GM21367 (cell line): ENCODE measurements around the gene NR2F2.
"Not testable (repeated sequence)": the region's sequence is repeated elsewhere in the genome, so short reads cannot be mapped to it uniquely, and the experiment has no call there.

Source experiments
- ATAC-seq: cut with Tn5 transposase; IDR thresholded peaks from one replicate; pipeline ENCODE4 v1.9.1; 2021; ENCODE audit not compliant: unreplicated experiment

The NR2F2 gene

DNA sequence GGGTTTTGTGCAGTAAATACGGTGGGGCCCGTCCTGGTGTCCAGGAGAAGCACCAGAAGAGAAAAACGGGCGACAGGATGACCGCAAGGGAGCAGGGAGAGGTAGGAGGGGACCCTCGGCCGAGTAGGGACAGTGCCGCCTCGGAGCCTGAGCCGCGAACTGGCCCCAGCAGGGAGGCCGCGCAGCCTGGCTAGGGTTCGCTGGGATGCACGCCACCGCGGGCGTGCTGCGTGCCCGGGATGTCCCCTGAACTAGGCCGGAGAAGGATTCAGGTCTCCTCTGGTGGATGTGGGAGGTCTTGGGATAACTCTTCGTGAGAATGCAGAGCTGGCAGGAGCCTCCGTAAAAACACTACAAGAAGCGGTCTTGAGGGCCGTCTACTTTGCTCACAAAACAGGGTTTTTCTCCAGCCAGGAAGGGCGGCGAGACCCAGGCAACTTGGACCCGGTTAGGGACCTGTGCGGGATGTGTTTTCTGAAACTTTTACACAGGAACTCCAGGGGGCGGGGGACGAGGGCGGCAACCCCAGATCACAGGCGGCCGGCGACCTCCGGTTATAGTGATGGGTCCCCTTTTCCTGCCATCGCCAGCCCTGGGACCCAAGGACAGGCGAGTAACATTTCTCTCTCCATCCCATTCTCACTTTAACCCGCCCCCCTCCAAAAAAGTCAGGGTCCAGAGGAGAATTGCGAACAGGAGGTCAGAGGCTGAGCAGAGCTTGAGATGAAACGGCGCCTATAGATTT lies 35.5 kb downstream of the NR2F2 start:
- no peak for ATAC-seq

DNA sequence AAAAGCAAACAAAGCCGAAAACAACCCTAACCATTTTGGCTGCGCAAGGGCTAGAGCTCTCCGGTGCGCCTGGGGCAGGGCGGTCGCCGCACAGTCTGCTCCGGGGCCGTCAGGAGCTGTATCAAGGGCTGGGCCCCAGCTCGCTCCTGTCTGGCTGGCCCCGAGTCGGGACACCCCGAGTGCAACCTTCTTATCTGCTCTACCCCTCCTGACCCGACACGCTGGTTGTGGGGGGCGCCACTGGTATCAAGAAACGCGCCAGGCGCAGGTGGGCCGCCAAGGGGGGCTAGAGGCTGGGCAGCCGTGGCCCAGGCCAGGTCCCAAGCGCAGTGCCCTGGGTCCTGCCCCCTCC lies 36.0 kb downstream of the NR2F2 start:
- no peak for ATAC-seq

DNA sequence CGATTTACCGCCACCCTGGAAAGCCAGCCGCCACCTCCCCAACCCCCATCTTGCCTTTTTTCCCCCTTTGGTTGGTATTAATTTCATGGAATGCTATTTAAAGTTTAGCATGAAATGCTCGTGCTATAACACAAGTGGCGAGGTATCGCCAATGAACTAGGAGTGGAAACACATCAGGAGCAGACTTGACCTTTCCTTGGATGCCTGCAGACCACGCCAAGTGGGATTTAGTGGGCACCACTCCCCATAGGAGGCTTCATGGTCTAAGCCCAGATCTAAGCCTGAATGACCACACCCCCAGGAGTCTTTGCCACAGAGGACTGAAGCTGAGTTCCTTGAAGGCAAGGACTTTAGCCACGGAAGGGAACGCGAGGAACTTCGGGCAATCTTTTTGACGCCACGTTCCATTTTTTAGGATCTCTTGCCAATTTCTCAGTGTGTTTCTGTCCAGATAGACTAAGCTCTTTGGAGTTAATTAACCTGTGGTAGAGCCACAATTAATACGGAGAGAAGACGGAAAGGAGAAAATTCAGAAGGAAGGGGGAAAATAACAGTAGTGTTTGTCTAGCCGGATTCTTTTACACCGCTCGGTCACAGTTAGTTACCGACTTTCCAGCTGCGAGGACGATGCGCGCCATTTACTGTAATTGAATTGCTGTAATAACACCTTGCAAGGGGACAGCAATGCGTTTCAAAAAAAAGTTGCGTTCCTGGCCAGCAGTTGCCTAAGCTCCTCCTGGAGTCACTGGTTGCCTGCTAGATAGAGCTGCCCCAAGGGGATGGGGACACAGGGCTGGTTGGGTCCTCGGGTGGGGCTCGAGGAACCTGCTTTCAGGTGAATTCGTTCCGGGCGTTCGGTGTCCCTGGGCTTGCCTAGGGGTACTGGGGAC lies 37.1 kb downstream of the NR2F2 start:
- no peak for ATAC-seq

DNA sequence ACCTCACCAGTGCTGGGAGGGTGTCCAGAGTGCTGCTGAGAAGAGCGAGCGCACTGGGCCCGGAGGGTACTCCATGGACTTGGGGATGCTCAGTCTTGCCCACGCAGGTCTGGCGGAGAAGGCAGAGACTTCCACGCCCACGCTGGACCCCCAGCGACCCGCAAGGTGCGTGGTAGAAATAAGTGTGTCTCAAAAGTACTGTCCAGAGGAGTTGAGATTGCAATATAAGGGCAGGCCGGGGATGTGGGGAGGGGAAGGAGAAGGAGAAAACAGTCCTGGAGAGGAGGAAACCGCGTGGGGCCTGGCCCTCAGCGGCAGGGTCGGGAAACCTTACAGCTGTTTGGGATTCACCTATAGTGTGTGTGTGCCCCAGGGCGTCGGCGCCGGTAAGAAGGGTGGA lies 38.9 kb downstream of the NR2F2 start:
- ATAC-seq, result no peak

DNA sequence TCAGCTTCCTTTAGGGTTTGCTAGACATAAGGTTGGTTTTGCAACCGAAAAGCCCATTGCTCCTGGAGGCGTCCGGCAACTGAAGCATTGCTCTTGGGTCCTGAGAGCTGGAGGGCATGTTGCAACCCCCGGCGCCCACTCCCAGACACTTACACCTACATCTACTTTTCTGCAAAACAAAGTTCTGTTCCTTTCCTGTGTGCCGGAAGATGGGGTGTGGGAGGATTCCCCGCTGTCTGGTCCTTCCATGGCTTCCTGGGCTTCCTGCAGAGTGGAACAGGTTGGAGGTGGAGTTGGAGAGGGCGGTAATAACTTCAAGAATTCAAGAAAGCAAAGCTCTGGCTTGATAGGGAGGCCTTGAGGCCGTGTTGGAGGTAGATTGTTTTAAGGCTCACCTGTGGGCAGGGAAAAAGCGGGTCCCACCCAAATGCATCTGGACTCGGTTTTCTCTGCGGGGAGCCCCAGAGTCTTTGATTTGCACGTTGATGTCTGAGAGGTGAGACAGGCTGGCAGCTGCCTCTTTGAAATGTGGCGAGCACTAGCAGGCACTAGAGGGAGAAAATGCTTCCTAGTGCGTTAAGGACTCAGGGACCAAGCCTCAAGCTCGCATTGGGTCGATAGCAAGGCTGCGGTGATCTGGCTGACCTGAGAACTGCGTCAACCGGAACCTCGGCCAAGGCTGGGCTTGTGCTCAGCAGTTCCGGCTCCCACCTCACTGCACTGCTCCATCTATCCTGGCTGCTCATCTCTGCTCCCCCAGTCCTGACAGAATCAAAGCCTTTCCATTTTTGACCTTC lies 39.5 kb downstream of the NR2F2 start:
- ATAC-seq, result no peak

DNA sequence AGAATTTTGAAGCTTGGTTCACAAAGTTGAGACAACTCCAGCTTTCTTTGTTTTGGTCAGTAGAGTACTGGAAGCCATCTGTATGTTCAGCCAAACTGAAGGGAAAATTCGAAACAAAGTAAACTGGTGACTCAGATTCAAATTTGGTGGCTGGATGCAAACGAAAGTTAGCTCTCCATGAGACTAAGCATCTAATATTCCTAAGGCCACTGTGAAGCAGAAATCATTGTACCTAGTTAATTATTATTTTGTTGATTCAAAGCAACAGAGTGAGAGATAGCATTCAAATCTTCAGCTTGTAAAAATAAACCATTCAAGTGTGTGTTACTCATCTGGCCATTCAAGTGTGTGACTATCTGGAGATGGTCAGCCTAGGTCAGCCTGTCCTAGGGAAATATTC lies 42.1 kb downstream of the NR2F2 start:
- ATAC-seq, result no peak

DNA sequence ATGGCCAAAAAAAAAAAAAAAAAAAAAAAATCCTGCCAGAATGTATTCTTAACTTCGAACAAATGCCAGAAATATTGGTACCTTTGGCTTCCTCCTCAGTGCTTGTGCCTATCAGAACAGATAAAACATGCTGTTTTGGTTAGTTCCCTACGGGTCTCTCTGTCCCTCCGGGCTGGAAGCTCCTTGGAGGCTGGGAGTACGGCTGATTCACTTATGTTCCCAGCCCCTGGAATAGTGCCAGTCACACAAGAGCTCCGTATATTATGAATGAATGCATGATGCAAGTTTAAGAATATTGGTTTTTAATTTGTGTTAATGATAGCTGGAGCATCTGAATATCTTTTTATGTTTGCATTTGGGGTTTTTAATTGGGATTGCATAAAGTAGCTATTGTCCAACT lies 44.0 kb downstream of the NR2F2 start:
- no peak for ATAC-seq

DNA sequence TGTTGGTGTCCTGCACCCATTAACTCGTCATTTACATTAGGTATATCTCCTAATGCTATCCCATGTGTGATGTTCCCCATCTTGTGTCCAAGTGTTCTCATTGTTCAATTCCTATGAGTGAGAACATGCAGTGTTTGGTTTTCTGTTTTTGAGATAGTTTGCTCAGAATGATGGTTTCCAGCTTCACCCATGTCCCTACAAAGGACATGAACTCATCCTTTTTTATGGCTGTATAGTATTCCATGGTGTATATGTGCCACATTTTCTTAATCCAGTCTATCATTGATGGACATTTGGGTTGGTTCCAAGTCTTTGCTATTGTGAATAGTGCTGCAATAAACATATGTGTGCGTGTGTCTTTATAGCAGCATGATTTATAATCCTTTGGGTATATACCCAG lies 49.1 kb downstream of the NR2F2 start:
- not testable (repeated sequence) for ATAC-seq

DNA sequence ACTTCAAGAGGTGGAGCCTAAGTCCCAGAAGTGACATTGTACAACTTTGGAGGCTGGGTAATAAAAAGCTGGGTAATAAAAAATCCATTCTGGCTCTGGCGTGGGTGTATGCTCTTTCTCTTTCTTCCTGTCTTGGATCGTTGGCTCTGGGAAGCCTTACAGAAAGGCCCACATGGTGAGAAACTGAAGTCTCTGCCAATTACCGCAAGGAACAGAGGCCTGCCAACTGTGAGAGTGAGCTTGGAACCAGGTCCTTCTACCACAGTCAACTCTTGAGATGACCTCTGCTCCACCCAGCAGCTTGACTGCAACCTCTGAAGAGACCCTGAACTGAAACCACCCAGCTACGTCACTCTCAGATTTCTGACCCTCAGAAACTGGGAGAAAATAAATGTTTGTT lies 51.0 kb downstream of the NR2F2 start:
- no peak for ATAC-seq

DNA sequence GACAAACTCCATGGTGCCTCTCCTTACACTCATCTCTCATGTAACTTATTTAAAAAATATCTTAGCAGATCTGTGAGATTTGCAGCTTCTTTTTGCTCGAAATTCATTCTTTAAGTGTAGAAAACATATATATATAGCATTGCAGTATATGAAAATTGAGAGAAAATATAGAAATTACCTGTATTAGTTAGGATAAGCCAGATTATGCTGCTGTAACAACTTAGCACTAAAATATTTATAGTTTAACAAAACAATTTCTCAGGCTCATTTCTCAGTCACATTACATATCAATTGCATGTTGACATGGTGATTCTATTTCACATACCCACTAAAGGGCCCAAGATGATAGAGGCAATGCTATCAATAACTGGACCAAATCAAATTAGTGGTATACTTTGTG lies 54.7 kb downstream of the NR2F2 start:
- ATAC-seq, result no peak

DNA sequence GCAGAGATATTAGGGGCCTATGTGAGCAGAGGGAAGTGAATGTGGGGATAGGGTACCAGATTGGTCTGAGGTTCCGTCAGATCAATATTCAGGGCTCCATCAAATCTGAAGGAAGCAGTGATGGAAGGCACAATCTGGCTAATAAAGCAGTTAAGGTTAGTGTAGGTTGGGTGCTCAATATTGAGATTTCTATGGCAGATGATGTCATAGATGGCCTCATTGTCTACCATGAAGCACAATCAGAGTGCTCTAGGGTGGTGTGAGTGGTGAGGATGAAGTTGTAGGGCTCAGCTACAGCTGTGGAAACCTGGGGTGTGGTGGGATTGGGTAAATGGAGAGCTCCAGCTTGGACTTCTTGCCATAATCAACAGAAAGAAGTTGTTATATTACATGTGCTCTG lies 58.2 kb downstream of the NR2F2 start:
- ATAC-seq, result no peak
